Neural progenitor cell (in vitro differentiated cells): ENCODE measurements around the gene ADGRV1. TPM values are rescaled to one million over a fixed set of nuclear protein-coding genes. Genes with fewer than 3 reads are reported as not detected.

Source experiments
- DNase-seq: peaks from one replicate; pipeline ENCODE4 v3.0.0-alpha.2; 2016; ENCODE audit warnings: low spot score
- H2AFZ ChIP-seq: fragments of 200-600 bp; sonication (generic); replicated peaks from 2 replicates; pipeline ENCODE4 v1.6.1; 2016; ENCODE audit warnings: antibody characterized with exemption
- H3F3A ChIP-seq: fragments of 200-600 bp; sonication (generic); 2 replicates; pipeline ENCODE4 v1.6.1; 2016; ENCODE audit warnings: antibody characterized with exemption, low read depth
- H3K27ac ChIP-seq: fragments of 200-600 bp; sonication (generic); 2 replicates; pipeline ENCODE4 v1.5.1; 2016; ENCODE audit warnings: mild to moderate bottlenecking
- H3K27me3 ChIP-seq: fragments of 200-600 bp; sonication (generic); 2 replicates; pipeline ENCODE4 v1.6.1; 2016; ENCODE audit warnings: mild to moderate bottlenecking, moderate library complexity
- H3K36me3 ChIP-seq: fragments of 200-600 bp; sonication (generic); 2 replicates; pipeline ENCODE4 v1.5.1; 2016
- H3K4me1 ChIP-seq: fragments of 200-600 bp; sonication (generic); 2 replicates; pipeline ENCODE4 v1.6.1; 2016; ENCODE audit warnings: mixed run types
- H3K4me2 ChIP-seq: fragments of 200-600 bp; sonication (generic); 2 replicates; pipeline ENCODE4 v1.6.1; 2016
- H3K4me3 ChIP-seq: fragments of 200-600 bp; sonication (generic); 2 replicates; pipeline ENCODE4 v1.5.1; 2016
- H3K79me2 ChIP-seq: fragments of 200-600 bp; sonication (generic); 2 replicates; pipeline ENCODE4 v1.6.1; 2016; ENCODE audit warnings: low read depth
- H3K9ac ChIP-seq: fragments of 200-600 bp; sonication (generic); 2 replicates; pipeline ENCODE4 v1.6.1; 2016
- H3K9me3 ChIP-seq: fragments of 200-600 bp; sonication (generic); 2 replicates; pipeline ENCODE4 v1.5.1; 2016; ENCODE audit warnings: low read depth
- H4K20me1 ChIP-seq: fragments of 200-600 bp; sonication (generic); 2 replicates; pipeline ENCODE4 v1.6.1; 2016; ENCODE audit warnings: low read depth
- H3K27ac Mint-ChIP-seq: 3 replicates; pipeline ENCODE4 v1.8.0; 2021; ENCODE audit warnings: mixed read lengths
- H3K27me3 Mint-ChIP-seq: 2 replicates; pipeline ENCODE4 v1.8.0; 2022; ENCODE audit warnings: low read depth, mild to moderate bottlenecking, inconsistent platforms, moderate library complexity, mixed read lengths; ENCODE audit not compliant: insufficient read depth
- H3K36me3 Mint-ChIP-seq: 3 replicates; pipeline ENCODE4 v1.8.0; 2021; ENCODE audit warnings: mixed read lengths
- H3K4me1 Mint-ChIP-seq: 3 replicates; pipeline ENCODE4 v1.8.0; 2021; ENCODE audit warnings: mixed read lengths
- H3K4me3 Mint-ChIP-seq: 3 replicates; pipeline ENCODE4 v1.8.0; 2021; ENCODE audit warnings: mild to moderate bottlenecking, moderate library complexity, mixed read lengths
- H3K9me3 Mint-ChIP-seq: 3 replicates; pipeline ENCODE4 v1.8.0; 2020; ENCODE audit warnings: mixed read lengths
- EZH2 ChIP-seq: fragments of 200-600 bp; sonication (generic); IDR thresholded peaks from 2 replicates; pipeline ENCODE4 v1.6.1; 2017; ENCODE audit warnings: antibody characterized with exemption, mild to moderate bottlenecking, moderate library complexity
- EZH2phosphoT487 ChIP-seq: fragments of 200-600 bp; sonication (generic); IDR thresholded peaks from 2 replicates; pipeline ENCODE4 v1.6.1; 2017; ENCODE audit warnings: antibody characterized with exemption
- total RNA-seq: library from RNA; depleted of rRNA; stranded (reverse); fragments of >200 nt; gene quantifications from 2 replicates; pipeline ENCODE4 v1.2.3, GENCODE V29; 2015; ENCODE audit warnings: low replicate concordance
- TF ChIP-seq, protein P1 (sequence below): fragments of 200-600 bp; sonication (generic); IDR thresholded peaks from 2 replicates; pipeline ENCODE4 v1.5.1; 2017; ENCODE audit warnings: antibody characterized with exemption, mild to moderate bottlenecking

The ADGRV1 gene
- total RNA-seq, 1 donor from 2014 or later = 151 TPM

- Histone ChIP-seq H4K20me1 (no peaks in the 10 kb centered on the region), H3K4me3 (no peak overlapping the region)
Measured at GRCh38 chr5:90644132-90644531, 85.5 kb downstream of the ADGRV1 start.

GRCh38 chr5:90645024-90645610 is 86.5 kb downstream of the ADGRV1 start:
- DNase-seq = no peak
- no peaks in the 10 kb centered on the region for H4K20me1 ChIP-seq
- H3K36me3 ChIP-seq = peaks cover 10% of the 10 kb centered on the region
- H3K4me1 ChIP-seq = no peaks in the 10 kb centered on the region
- no peaks in the 10 kb centered on the region for H3K27me3 ChIP-seq
- TF ChIP-seq, protein P1, sequence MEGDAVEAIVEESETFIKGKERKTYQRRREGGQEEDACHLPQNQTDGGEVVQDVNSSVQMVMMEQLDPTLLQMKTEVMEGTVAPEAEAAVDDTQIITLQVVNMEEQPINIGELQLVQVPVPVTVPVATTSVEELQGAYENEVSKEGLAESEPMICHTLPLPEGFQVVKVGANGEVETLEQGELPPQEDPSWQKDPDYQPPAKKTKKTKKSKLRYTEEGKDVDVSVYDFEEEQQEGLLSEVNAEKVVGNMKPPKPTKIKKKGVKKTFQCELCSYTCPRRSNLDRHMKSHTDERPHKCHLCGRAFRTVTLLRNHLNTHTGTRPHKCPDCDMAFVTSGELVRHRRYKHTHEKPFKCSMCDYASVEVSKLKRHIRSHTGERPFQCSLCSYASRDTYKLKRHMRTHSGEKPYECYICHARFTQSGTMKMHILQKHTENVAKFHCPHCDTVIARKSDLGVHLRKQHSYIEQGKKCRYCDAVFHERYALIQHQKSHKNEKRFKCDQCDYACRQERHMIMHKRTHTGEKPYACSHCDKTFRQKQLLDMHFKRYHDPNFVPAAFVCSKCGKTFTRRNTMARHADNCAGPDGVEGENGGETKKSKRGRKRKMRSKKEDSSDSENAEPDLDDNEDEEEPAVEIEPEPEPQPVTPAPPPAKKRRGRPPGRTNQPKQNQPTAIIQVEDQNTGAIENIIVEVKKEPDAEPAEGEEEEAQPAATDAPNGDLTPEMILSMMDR = no peak
- no peak for TF ChIP-seq EZH2phosphoT487
- no peak for TF ChIP-seq EZH2
- Mint-ChIP-seq H3K36me3 (peaks cover 34% of the 10 kb centered on the region), H3K4me1 (peaks cover 24% of the 10 kb centered on the region), H3K27ac (peak overlapping the region; percentile 88), H3K4me3 (peak overlapping the region; percentile 54), H3K9me3 (no peaks in the 10 kb centered on the region), H3K27me3 (no peaks in the 10 kb centered on the region)
- no peak overlapping the region for H2AFZ ChIP-seq
- no peak overlapping the region for H3K9ac ChIP-seq
- no peak overlapping the region for H3K27ac ChIP-seq
- H3K4me3 ChIP-seq = no peak overlapping the region
- H3K79me2 ChIP-seq = no peaks in the 10 kb centered on the region
- H3K4me2 ChIP-seq = no peak overlapping the region
- no peaks in the 10 kb centered on the region for H3K9me3 ChIP-seq
- no peaks in the 10 kb centered on the region for H3F3A ChIP-seq

More at GRCh38 chr5:90644132-90644531, 85.5 kb downstream of the ADGRV1 start:
- H3K9me3 ChIP-seq = no peaks in the 10 kb centered on the region
- Mint-ChIP-seq H3K27me3 (no peaks in the 10 kb centered on the region), H3K4me1 (peaks cover 24% of the 10 kb centered on the region), H3K9me3 (no peaks in the 10 kb centered on the region), H3K36me3 (peaks cover 34% of the 10 kb centered on the region), H3K4me3 (no peak overlapping the region), H3K27ac (no peak overlapping the region)
- TF ChIP-seq, protein P1 = no peak
- TF ChIP-seq EZH2 (no peak), EZH2phosphoT487 (no peak)
- H3K36me3 ChIP-seq = peaks cover 10% of the 10 kb centered on the region
- no peak overlapping the region for H3K9ac ChIP-seq
- H3K27me3 ChIP-seq = no peaks in the 10 kb centered on the region
- H3K4me1 ChIP-seq = no peaks in the 10 kb centered on the region
- no peak overlapping the region for H3K4me2 ChIP-seq
- no peaks in the 10 kb centered on the region for H3K79me2 ChIP-seq
- no peak overlapping the region for H3K27ac ChIP-seq
- H3F3A ChIP-seq = no peaks in the 10 kb centered on the region
- DNase-seq = no peak
- no peak overlapping the region for H2AFZ ChIP-seq

GRCh38 chr5:90650767-90651166 is 92.2 kb downstream of the ADGRV1 start:
- DNase-seq = no peak
- Histone ChIP-seq H3K27ac (no peak overlapping the region), H3F3A (no peaks in the 10 kb centered on the region), H3K4me3 (no peak overlapping the region), H3K79me2 (no peaks in the 10 kb centered on the region), H3K4me1 (no peaks in the 10 kb centered on the region), H3K4me2 (no peak overlapping the region), H3K9ac (no peak overlapping the region), H4K20me1 (peaks cover 7% of the 10 kb centered on the region), H3K9me3 (no peaks in the 10 kb centered on the region), H3K36me3 (peaks cover 24% of the 10 kb centered on the region), H2AFZ (no peak overlapping the region), H3K27me3 (no peaks in the 10 kb centered on the region)
- H3K4me1 Mint-ChIP-seq = peaks cover 2% of the 10 kb centered on the region
- H3K27me3 Mint-ChIP-seq = no peaks in the 10 kb centered on the region
- H3K4me3 Mint-ChIP-seq = no peak overlapping the region
- peaks cover 41% of the 10 kb centered on the region for H3K36me3 Mint-ChIP-seq
- H3K9me3 Mint-ChIP-seq = no peaks in the 10 kb centered on the region
- no peak overlapping the region for H3K27ac Mint-ChIP-seq
- TF ChIP-seq EZH2 (no peak), EZH2phosphoT487 (no peak)
- TF ChIP-seq, protein P1 = no peak
